Stimulated activated CD4-positive, alpha-beta T cell treated with anti-CD3 and anti-CD28 coated beads, TNF-alpha, amount 100 ng/mL, for 24 hours (primary cell): ENCODE results near the gene GNG8.

Experiments used
- DNase-seq, 3 experiments: peaks; one replicate each; pipeline ENCODE4 v3.0.0-alpha.2; 2020; ENCODE audit warnings: low read depth in 3 of 3

The GNG8 gene

DNA sequence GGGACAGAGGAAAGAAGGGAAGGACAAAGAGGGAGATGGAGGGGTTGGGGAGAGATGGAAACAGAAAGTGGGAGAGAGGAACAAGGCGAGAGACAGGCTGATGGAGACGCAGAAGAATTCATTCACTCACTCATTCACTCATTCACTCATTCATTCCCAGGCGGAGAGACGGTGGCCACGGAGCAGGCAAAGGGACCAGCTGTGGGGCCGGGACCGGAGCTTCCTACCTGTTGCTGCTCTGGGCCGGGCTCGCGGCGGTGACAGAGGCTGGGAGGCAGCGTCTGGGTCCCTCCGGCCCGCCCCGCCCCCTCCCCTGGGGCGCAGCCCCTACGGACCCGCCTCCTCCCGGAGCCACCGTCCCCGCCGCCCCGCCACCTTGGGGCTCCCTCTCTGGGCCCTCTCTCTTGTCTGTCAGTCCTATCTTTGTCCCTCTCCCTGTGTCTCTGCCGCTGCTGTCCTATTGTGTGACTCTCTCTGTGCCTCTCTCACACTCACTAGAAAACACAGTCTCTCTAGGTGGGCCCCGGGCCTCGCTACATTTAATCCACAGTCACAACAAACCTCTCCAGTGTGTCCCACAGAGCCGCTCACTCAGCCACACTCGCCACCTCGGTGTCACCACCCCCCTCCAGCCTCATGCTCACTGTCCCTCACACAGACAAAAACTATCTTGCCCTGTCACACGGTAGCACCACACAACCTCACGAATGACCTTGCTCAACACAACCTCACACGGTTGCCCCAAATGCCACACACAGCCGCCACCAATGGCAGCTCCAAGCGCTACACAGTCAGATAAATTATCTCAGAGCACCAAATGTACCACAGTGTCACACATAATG lies at the start of gene GNG8:
Gene GNG8, minus strand, starts transcription at position 283 of the 842 bp plus-strand sequence. CDS start 1,520 bp downstream, outside the sequence.
- DNase-seq: no peak

- no peak for DNase-seq
These were observed 49.2 kb upstream of the GNG8 start for GRCh38 chr19:46685189-46685588.

DNA sequence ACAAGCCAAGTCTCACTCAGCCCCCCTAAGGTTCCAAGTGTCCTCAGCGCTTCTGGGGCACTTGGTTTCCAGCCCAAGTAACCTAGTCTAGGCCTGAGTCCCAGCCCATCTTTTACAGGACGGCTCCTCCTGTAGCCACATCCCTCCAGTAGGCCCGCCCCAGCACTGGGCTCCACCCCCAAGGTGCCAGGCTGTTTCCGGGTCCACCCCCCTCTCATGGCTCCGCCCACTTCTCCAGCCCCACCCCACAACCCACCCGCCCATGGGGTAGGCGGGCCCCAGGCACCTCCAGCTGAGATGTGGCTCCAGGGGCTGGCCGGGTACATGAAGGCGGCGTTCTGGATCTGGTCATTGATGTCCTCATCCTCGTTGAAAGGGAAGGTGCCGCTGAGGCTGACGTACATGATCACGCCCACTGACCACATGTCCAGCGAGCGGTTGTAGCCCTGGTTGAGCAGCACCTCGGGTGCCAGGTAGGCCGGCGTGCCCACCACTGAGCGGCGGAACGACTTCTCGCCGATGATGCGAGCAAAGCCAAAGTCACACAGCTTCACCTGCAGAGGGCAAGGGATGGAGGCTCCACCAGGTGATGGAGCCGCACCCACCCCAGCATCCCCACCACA lies 42.2 kb upstream of the GNG8 start:
- DNase-seq: peak; percentile 16 to 68 (median 38)

DNA sequence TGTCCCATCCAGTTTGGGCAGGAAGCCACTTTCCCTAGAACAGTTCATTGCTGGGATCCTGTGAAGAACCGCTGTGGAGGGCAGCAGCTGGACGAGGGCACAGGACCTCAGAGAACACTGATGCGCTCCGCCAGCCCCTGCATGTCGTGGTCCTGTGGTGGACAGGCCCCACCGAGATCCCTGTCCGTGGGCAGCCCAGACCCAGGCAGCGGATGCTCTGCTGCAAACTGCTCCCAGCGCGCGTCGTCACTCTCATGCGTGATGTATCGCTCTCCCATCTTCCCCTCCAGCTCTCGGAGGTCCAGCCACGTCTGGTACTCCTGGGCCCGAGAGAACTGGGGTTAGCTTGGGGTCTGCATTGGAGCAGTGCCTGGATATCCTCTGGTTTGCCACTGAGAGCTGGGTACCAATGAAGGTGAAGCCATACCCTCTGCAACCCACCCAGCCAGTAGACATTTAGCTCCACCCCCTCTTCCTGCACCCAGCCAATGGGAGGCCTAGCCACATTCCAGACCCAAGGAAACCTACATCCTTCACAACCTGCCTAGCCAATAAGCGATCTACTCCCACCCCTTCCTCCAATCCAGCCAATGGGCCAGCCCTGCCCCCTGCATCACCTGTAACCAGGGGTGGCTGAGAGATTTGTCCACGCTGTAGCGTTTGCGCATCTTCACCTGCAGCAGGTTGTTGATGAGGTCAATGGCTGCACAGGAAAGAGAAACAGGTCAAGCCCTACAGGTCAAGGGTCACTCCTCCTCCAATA lies 38.6 kb upstream of the GNG8 start:
- no peak for DNase-seq

DNA sequence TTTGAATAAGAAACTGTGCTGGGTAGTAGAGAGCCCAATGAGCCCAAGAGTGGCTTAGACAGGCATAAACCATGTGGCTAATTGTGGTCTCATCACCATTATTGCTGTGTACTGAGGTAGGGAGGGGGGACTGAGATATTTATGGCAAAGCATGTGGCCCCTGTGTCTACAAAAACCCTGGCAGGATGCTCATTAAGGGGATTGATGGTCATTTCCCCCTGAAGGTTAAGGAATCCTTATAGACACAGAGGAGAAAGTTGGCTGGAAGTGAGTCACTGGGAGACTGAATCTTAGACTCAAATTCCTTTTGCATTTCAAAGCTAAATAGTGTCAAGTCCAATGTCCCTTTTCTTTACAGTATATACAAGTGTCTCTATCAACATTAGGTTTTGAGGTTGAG lies 34.8 kb upstream of the GNG8 start:
- DNase-seq: no peak

DNA sequence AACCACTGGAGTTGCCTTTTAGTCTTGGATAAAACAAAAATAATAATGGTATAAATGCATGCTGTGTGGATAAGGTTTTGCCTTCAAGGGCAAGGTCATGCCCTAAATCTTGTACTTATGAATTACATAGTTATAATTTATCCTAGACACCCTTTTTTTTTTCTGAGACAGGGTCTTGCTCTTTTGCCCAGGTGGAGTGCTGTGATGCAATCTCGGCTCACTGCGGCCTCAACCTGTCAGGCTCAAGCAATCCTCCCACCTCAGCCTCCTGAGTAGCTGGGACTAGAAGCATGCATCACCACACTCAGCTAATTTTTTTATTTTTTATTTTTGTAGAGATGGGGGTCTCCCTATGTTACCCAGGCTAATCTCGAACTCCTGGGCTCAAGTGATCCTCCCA lies 32.7 kb upstream of the GNG8 start:
- DNase-seq: no peak

GRCh38 chr19:46665072-46665471 lies 29.1 kb upstream of the GNG8 start:
- no peak for DNase-seq

DNA sequence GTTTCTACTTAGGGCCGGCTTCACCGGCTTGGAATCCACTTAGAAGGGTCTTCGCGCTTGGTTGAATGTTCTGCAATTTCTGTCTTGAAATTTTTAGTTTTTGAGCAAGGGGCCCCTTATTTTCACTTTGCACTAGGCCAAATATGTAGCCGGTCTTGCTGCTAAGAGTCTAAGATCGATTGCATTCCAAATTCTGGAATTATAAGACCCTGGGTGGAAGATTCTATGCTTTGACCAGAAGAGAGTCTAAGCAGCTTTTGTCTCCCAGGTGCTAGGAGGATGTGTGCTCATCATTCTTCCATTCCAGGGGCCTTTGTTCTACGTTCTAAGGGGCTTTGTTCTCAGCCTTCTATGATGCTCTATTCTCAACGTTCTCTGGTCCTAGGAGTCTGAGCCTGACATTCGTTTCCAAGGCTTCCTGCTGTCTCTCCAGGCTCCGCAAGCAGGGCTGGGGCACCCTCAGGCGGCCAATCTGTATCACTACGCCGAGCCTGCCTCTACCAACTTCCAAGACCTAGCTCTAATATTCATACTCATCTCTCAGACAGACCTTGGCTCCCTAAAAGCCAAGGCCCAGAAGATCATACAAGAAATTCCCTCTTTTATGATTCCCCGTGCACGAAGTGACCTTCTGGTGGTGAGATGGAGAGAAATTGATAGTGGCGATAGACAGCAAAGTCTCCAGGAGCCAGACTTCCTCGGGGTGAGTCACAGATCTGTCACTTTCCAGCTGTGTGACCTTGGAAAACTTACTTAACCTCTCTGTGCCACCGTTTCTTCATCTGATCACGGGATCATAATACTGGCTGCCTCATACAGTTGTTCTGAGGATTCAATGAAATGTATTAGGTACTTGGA lies 26.0 kb upstream of the GNG8 start:
- peak; percentile 45 to 76 (median 66) for DNase-seq

GRCh38 chr19:46661020-46661731 lies 25.2 kb upstream of the GNG8 start, which contains the start of gene DACT3:
Gene DACT3, minus strand, starts transcription at chr19:46661182. Its CDS starts 118 bp downstream, at chr19:46661064.
- peak; percentile 99 to 100 (median 100) for DNase-seq

GRCh38 chr19:46660551-46661019 lies 24.6 kb upstream of the GNG8 start:
- DNase-seq: peak in 1 of 3 experiments; percentile 12

- DNase-seq: no peak
These were observed 24.1 kb upstream of the GNG8 start for GRCh38 chr19:46660008-46660517.

- DNase-seq: no peak
These were observed 23.4 kb upstream of the GNG8 start for GRCh38 chr19:46659151-46660007.

DNA sequence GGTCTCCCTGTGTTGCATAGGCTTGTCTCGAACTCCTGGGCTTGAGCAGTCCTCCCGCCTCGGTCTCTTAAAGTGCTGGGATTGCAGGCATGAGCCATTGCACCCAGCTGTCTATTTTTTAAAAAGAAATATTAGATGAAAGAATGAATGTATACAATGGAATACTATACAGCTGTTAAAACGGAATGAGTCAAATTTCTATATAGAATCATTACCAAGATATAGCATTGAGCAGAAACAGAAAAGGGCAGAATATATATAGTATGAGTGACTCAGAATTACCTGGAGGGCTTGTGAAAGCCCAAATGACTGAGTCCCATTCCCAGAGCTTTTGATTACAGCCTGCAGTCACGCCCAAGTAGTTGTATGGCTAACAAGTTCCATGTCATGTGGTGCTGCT lies 20.5 kb upstream of the GNG8 start:
- no peak for DNase-seq

DNA sequence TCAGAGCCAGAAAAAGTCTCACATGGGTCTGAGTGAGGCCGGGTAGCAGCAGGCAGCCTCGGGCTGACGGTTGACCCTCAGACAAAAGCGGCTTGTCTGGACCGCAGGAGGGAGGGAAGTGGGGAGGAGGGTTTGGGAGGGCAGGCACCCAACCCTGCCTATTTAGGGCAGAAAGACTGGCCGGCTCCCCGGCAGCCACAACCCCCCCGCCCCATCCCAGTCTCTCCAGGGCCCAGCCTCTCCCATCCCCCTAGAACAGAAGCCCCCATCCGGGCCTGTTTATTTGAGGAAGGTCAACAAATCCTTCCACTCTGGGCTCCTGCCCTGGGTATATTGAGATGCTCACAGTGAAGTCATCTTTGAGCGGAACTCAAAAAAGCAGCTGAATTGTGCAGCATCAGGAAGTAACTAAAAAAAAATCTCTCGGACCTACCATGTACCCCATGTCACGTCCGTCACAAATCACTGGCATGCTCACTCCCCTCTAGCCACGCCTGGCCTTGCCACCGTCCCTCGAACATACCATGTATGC lies 18.7 kb upstream of the GNG8 start:
- DNase-seq: no peak

DNA sequence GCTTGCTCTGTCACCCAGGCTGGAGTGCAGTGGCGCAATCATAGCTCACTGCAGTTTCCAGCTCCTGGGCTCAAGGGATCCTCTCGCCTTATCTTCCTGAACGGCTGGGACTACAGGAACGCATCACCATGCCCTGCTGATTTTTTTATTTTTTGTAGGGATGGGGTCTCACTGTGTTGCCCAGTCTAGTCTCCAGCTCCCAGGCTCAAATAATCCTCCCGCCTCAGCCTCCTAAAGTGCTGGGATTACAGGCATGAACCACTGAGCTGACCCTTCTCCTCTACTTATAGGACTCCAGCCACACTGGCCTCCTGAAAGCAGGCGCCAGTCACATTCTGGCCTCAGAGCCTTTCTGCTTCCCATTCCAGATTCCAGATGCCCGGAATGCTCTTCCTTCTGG lies 14.4 kb upstream of the GNG8 start:
- no peak for DNase-seq

- DNase-seq: no peak
These were observed 13.3 kb upstream of the GNG8 start for GRCh38 chr19:46648961-46649960.

DNA sequence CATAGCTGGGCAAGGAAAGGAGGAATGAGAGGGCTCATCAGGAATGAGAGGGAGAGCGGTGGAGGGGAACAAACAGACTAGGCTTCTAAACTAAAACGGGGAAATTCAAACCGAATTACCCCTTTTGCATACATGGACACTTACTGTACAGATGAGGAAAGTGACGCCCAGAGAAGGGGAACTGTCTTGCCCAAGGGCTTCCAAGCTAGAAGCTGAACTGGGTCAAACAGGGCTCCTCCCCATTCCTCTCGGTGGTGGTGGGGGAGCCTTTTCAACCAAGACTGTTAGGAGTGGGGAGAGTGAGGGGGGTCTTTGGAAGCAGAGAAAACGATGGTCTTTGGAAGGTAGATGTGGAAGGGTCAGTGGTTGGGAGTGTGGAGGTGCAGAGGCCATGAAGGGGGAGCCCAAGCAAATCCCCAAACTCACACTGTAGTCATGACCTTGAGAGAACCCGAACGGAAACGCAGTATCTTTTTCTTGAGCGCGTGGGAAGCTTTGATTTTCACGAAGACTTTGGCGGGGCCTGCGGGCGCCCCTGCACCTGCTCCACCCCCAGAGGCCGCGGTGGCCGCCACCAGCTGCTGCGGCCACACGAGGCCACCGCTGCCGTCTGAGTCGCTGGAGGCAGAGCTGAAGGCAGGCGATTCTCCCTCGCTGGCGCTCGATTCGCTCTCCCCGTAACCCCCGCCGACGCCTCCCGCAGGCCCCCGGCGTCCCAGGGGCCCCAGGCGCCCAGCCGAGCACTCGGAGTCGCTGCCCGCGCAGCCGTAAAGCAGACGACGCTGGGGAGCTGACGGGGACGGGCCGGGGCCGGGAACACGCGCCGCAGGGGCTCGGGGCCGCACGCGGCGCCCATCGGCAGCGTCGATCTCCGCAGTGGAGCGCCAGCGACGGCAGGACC lies 12.3 kb upstream of the GNG8 start:
- no peak for DNase-seq
